ENCODE measurements around the gene GRIK3.

DNA sequence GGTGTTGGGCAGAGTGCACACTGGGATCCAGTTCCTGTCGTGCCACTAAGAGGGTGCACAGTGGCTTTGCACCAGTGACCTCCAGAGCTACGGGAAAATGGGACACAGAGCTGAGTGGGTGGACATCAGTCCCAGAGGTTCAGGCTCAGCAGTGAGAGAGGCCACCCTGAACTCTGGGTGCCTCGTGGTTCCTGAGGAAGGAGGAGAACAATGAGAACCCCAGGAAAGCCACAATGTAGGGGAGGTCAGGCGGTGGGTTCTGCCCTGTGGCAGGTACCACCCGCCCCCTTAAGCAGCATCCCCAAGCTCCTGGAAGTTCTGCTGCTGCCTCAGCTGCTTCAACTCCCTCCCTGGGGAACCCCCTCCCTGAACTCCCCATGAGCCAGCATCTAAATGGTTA lies 112.2 kb downstream of the GRIK3 start:
- TF ChIP-seq, protein P1, sequence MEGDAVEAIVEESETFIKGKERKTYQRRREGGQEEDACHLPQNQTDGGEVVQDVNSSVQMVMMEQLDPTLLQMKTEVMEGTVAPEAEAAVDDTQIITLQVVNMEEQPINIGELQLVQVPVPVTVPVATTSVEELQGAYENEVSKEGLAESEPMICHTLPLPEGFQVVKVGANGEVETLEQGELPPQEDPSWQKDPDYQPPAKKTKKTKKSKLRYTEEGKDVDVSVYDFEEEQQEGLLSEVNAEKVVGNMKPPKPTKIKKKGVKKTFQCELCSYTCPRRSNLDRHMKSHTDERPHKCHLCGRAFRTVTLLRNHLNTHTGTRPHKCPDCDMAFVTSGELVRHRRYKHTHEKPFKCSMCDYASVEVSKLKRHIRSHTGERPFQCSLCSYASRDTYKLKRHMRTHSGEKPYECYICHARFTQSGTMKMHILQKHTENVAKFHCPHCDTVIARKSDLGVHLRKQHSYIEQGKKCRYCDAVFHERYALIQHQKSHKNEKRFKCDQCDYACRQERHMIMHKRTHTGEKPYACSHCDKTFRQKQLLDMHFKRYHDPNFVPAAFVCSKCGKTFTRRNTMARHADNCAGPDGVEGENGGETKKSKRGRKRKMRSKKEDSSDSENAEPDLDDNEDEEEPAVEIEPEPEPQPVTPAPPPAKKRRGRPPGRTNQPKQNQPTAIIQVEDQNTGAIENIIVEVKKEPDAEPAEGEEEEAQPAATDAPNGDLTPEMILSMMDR (IDR thresholded peaks at IDR 0.05): no peak
- TF ChIP-seq ZFX (IDR thresholded peaks at IDR 0.05; ENCODE audit: borderline replicate concordance): no peak

All from 22Rv1 (cell line).